ENCODE data around the gene PRIMA1.

Gene PRIMA1

GRCh38 chr14:93794756-93795155 is 6.5 kb upstream of the PRIMA1 start:
- DNase-seq (ENCODE audit: low read depth), result no peak

- DNase-seq (ENCODE audit: low read depth), result no peak
These were observed 5.5 kb upstream of the PRIMA1 start for GRCh38 chr14:93793555-93794324.

DNA sequence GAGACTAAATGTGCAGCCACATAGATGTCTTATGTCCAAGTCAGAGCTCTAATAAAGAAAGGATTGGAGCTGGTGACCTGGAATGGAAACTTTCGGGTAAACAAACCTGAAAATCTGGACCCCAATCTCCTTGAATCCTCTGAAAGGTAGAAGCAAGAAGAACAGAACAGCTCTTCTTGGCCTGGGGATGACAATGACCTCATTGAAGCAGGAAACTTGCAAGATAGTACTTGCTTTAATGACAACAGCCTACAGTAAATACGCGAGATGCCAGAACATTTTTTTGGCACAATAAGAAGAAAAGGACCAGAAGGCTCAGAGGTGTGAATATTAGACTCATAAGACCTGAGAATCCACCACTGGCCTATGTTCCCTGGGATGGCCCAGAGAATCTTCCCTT is 4.1 kb upstream of the PRIMA1 start:
- no peak for DNase-seq (ENCODE audit: low read depth)

DNA sequence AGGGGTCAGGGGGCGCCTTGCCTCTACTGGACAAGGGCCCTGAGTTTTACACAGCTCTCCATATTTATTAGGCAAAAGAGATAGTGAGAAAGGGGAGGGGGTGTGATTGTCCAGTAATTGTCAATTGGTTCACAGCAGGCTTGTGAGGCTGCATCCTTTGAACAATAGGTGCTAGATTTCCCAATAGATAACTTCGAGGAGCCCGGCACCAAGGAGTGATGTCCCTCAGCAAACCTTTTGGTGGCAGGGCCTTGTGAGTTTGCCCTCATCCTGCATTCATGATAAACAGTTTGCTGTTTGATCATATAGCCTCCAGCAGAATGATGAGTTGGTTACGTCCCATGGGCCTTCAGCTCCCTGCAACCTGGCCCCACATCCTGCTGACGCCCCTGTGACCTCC is 2.7 kb upstream of the PRIMA1 start:
- DNase-seq (ENCODE audit: low read depth), result no peak

DNA sequence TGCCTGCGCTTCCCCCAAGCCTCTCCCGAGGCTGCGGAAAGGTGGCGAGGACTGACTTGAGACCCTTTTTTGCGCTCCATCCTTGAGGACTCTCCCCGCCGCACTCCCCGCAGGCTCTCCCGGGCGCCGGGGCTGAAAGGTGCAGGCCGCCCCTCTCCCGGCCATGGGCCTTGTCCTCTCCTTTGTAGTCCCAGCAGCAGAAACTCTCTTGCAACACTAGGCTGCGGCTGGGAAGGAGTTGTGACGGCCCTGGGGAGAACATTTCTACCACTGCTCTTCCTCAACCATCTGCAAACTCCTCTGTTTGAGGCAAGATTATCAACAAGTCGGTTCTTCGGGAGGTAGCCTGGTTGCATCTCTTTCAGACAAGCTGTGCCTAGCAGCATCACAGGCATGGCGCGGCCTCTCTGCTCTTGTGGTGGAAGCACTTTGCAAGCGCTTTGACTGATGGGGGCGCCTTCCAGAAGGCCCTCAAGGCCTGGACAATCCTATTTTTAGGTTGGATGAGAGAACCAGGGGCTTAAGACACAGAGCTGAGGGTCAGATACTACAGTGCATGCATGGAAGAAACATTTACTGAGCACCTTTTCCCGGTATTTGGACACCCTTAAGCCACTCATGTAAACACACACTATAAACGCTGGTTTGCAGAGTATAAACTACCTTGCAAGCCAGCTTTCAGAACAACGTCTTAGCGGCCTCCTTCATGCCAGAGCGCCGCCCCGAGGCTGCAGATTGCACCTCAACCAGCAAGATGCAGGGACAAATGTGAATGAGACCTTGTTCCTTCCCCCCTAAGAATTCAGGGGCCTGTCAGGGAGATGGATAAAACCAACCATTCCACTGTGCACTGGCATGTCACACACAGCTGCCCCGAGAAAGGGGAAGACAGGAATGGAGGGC is 1.2 kb upstream of the PRIMA1 start:
- DNase-seq (ENCODE audit: low read depth), result no peak

DNA sequence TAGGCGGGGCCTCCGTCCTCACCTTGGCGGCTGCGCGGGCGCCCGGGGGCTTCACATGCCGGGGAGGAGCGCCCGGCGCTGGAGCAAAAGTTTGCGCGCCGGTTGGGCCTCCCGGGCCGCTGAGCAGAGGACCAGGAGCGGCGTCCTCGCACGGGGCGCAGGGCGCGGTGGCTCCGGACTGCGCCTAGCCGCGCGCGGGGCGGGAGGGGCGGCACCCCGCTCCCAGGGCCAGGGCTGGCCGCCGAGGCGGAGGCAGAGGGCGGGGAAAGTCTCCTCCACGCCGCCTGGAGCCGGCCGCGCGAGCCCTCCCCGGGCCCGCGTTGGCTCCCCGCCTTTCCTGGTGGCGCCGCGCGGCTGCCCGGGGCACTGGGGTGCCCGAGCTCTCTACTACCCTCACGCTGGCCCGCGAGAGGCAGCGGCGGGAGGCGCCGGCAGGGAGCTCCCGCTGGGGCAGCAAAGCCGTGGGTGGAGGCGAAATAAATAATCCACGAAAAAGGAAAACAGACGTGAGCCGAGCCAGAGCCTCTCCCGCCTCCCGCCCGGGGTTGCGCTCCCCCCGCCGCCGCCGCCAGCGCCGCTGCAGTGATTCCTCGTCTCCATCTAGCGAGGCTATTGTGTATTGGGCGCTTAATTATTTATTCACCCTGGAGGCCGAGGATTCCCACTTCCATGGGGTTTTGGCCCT is 400 bp upstream of the PRIMA1 start:
- DNase-seq (ENCODE audit: low read depth), result no peak

DNA sequence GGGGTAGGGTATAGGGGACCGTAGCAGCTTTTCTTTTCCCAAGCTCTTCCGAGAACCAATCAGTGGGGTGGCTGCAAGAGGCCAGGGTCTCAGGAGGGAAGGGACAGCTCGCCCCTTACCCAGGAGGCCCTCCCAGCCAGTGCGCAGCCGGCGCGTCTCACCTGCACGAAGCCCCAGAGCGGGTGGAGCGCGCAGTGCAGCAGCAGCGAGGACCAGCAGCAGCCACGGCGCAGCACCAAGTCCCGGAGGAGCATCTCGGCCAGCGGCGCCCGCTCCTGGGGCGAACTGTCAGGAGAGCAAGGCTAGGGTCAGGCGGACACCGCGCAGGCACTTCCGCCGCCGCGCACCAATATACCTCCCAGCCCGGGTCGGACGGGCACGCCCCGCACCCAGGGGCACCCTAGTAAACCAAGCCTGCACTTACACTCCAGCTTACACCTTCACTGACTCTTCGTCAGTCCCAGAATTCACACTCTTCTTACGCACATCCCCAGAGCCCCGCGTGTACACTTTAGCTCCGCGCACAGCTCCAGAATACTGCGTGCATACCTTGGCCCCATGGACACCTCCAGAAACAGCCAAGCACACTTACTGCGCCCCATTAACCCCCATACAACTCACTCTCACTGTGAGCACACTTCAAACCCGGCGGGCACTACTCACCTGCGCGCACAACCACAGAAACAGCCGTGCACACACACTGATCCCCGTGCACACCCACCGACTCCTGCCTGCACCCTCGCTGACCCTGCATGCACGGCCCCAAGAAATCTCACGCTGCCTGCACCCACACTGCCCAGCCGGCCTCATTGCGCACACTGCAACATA is 606 bp downstream of the PRIMA1 start:
- DNase-seq (ENCODE audit: low read depth), result no peak

DNA sequence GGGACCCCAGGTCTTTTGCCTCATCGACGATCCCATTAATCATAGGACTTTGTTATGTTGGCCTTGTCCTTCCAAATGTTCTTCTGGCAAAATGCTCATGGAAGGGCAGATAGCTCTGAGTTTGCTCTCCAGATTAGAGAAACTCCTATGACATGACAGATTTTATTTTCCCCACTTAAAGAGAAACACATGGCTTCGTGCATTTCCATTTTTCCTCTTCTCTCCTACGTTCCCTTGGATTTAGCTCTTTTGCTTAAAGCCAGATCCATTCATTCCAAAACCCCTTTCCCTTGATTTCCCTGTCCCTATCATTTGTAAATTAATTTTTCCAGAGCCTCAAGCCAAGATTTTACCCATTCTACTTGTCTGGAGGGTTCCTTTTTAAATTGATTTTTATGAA is 2.9 kb downstream of the PRIMA1 start:
- no peak for DNase-seq (ENCODE audit: low read depth)

- DNase-seq (ENCODE audit: low read depth), result no peak
These were observed 3.4 kb downstream of the PRIMA1 start for GRCh38 chr14:93784878-93785277.

GRCh38 chr14:93780813-93781400 is 7.4 kb downstream of the PRIMA1 start:
- no peak for DNase-seq (ENCODE audit: low read depth)

GRCh38 chr14:93778856-93779629 is 9.2 kb downstream of the PRIMA1 start:
- no peak for DNase-seq (ENCODE audit: low read depth)

DNA sequence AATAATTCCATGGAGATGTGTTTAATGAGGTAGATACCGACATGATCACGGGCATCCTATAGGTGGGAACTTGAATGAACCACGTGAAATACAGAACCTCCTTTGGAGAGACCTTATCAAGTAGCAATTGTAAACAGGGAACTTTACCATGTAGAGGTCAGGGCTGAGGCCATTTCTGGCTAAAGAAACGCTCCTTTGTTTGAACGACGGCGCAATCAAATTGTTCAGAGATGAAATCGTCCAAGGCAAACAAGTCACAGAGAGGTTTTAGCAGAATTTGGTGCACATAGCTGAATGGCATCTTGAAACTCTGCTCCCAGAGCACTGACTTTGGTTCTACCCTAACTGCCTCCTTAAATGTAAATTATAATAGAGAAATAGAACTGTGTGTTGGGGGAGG is 9.8 kb downstream of the PRIMA1 start:
- DNase-seq (ENCODE audit: low read depth), result no peak

DNA sequence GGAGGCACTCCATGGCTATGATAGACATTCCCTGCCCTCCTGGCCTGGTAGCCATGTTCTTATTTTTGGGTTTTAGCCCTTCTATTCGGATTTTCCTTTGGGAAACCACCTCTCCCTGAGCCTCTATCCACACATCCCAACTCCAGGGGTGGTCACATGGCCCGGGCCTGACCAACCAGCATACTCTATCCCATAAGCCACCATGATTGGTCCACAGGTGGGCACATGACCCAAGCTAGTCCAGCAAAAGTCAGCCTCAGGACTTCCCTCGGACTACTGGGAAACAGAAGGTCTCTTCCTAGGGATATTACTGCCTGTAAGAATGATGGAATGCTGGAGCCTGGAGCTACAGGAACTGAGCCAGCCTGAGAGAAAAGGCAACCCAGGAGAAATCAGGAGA is 12.5 kb downstream of the PRIMA1 start:
- no peak for DNase-seq (ENCODE audit: low read depth)

DNA sequence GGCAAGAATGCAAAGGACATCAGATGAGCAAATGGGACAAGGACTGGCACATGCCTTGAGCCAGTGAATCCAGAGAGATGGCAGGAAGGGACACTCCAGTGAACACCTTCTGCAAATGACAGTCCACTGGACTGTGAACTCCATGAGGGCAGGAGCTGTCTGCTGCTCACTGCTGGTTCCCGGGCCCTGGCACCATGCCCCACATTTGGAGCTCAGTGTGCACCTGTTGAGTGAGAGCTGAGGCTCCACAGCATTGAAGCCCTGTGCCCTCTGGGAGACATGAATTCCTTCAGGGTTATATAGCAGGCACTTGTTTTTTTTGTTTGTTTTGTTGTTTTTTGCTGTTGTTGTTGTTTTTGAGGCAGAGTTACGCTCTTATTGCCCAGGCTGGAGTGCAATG is 13.1 kb downstream of the PRIMA1 start:
- DNase-seq (ENCODE audit: low read depth), result no peak

DNA sequence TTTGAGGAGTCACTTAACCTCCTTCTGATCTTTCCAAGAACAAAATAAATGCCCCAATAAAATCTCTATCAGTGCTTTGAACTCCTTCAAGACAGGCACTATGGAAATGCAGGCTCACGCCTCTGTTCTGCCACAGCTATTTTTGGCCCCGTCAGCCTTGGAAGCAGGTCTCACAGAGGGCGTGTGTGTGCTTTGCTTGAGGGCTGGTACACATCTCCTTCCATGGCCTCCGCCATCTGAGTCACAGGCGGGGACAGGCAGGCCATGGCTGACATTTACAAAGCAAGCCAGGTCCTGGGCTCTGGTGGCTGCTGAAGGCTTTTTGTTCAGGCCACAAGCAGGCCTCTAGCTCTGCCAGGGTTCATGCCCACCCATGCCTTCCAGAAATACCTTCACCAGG is 16.0 kb downstream of the PRIMA1 start:
- no peak for DNase-seq (ENCODE audit: low read depth)

DNA sequence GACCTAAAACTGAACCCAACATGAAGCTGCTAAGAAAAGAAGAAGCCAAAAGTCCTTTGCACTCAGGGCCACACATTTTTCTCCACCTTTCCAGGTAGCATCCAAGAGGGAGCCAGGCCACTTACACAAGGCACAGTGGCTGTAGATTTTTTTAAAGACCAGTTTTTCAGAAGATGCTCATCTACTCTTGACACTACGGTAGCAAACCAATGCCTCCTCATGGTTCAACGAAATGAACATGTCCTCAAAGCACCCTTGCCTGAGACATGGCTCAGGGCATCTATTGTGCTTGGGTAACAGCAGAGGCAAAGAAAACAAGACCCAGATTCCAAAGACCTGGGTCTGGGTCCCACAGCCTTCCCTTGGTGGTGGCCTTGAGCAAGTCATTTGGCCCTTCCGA is 22.3 kb downstream of the PRIMA1 start:
- no peak for DNase-seq (ENCODE audit: low read depth)

DNA sequence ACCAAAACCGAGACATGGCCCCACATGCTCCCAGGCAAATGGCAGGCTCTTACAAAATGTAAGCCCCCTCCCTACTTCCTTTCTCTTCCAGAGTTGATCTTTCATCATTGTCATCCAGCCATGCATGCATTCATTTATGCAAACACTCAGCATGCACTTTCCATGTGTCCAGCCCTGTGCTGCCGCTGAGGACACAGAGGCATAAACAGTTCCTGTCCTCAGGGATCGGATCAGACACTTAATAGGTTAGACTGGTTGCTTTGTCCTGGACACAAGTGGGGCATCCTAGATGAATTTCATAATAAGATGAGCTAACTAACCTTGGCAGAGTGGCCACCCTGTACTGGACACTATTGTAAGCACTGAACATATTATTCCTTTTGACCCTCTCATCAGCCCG is 23.1 kb downstream of the PRIMA1 start:
- no peak for DNase-seq (ENCODE audit: low read depth)

- DNase-seq (ENCODE audit: low read depth), result no peak
These were observed 24.1 kb downstream of the PRIMA1 start for GRCh38 chr14:93764211-93764659.

GRCh38 chr14:93759719-93760307 is 28.5 kb downstream of the PRIMA1 start:
- DNase-seq (ENCODE audit: low read depth), result no peak

GRCh38 chr14:93757206-93757605 is 31.1 kb downstream of the PRIMA1 start:
- DNase-seq (ENCODE audit: low read depth), result no peak
